ENCODE results near the gene RNF130.
"Not testable (repeated sequence)": the region's sequence is repeated elsewhere in the genome, so short reads cannot be mapped to it uniquely, and the experiment has no call there.

The RNF130 gene

GRCh38 chr5:179964015-179964414, 107.5 kb downstream of the RNF130 start:
- no peak for DNase-seq

GRCh38 chr5:179963375-179963774, 108.2 kb downstream of the RNF130 start:
- no peak for DNase-seq

DNA sequence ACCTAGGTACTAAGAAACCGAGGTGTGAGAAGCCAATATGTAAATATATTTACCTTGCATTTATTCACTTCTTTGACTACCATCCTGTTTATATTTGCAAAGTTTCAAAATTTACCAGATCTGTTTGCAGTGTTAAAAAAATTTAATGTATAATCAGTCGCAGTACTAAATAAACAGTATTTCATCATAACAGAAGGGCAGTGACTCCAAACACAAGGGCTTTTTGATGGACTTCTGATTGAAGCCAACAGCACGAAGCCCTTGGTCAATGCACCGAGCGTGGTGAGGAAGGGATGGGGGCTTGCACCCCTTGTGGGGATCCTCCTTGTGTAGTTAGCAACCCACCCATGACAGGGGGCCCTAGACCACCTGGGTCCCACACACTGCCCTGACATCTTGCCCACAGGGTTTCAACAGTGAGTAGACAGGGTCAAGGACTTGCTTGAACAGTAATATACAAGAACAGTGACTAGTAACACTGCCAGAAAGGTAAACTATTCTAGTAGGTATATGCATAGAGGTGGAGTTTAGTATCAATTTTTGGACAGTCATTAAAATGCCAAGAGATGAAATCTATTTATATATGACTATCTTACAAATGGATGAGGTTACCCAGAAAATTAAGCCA, 111.2 kb downstream of the RNF130 start:
- DNase-seq = no peak

GRCh38 chr5:179959641-179960040, 111.9 kb downstream of the RNF130 start:
- no peak for DNase-seq

DNA sequence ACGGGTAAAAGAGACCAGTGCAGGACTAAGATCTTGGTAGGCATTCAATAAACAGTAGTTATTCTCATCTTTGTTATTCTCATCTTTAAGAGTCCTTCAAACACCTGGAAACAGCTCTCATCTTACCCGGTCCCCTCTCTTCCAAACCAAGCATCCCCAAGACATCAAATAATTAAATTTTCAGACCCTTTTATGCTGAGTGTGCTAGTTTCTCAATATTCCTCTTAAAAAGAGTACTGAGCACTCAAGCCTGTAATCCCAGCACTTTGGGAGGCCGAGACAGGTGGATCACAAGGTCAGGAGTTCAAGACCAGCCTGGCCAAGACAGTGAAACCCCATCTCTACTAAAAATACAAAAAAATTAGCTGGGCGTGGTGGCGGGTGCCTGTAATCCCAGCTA, 112.4 kb downstream of the RNF130 start:
- DNase-seq = not testable (repeated sequence)

GRCh38 chr5:179955630-179956029, 115.9 kb downstream of the RNF130 start:
- DNase-seq = no peak

- no peak for DNase-seq
Measured at GRCh38 chr5:179955062-179955461, 116.5 kb downstream of the RNF130 start.

- no peak for DNase-seq
Measured at GRCh38 chr5:179954434-179954833, 117.1 kb downstream of the RNF130 start.

DNA sequence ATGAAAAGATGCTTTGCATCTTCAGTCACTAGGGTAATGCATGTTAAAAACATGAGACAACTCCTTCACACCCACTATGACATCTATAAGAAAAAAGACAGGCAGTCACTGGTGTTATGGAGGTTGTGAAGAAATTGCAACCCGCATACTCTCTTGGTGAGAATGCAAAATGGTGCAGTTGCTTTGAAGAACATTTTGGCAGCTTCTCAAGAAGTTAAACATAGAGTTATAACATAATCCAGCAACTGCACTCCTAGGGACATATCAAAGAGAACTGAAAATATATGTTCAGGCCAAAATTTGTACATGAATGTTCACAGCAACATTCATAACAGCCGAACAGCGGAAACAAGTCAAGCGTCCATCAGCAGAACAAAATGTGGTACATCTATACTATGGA, 117.6 kb downstream of the RNF130 start:
- no peak for DNase-seq

GRCh38 chr5:179936976-179937681, 134.4 kb downstream of the RNF130 start:
- no peak for DNase-seq

DNA sequence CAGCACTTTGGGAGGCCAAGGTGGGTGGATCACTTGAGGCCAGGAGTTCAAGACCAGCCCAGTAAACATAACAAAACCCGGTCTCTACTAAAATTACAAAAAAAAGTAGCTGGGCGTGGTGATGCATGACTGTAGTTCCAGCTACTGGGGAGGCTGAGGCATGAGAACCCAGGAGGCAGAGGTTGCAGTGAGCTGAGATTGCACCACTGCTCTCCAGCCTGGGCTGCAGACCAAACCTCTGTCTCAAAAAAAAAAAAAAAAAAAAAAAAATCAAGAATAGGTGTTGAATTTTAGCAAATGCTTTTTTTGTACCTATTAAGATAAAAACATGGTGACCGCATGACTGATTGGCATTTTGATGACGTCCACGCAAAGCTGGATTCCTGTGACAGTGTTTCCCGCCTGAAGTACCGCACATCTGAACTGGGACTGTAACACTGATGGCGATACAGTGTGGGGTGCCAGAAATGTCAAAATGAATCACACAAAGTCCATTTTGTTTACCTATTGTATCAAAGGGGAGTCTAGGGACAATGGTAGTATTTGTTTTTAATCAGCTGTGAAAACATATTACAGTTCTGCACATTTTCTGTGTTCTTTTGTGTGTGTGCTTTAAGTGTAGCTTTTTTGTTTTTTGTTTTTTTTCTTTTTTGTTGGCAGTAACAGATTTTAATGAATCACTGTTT, 140.6 kb downstream of the RNF130 start:
- DNase-seq = no peak

DNA sequence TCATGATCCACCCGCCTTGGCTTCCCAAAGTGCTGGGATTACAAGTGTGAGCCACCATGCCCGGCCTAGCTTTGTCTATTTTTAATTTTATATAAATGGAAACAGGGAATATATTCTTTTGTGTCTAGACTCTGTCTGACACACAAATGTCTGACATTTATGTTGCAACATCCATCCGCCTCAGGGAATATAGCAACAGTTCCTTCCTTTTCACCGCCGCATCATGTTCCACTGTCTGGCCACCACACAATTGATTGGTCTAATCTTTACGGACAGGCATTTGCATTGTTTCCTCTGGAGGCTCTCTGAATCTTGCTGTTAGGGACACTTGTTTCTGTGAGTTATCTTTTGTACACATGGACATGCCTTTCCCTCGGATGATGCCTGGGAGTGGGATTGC, 143.7 kb downstream of the RNF130 start:
- no peak for DNase-seq

DNA sequence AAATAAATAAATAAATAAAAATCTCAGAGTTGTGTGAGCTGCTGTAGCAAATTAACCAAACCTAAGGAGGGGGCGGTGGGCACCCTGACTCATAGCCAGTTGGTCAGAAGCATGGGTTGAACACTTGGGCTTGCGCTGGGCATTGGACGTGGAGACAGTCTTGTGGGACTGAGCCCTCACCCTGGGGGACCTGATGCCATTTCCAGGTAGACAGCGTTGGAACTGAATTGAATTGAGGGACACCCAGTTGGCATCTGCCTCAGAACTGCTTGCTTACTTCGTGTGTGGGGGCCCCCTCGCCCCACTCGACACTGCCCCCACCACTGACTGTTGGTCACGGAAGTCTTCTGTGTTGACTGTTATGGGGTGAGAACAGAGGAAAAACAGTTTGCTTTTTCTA, 144.9 kb downstream of the RNF130 start:
- no peak for DNase-seq

GRCh38 chr5:179923436-179923835, 148.1 kb downstream of the RNF130 start:
- DNase-seq = no peak

DNA sequence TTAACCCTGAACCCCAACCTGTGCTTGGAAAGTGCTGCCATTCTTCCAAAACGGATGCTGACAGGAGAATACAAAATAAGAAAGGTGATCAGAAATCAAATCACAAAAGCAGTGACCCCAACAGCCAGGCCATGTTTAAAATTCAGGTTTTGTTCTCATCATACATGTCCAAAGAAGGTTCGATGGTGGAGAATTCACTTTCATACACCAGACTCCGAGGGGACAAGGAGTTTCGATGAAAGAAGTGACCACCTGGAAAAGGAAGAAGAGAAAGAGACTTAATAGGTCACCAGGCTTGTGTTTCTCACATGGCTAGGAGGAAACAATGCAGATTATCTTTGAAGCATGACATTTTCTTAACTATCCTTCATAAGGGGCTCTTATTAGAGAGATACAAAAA, 151.4 kb downstream of the RNF130 start:
- DNase-seq = no peak

GRCh38 chr5:179919487-179920060, 152.0 kb downstream of the RNF130 start:
- DNase-seq = no peak

- no peak for DNase-seq
Measured at GRCh38 chr5:179918742-179919486, 152.6 kb downstream of the RNF130 start.

GRCh38 chr5:179916523-179916922, 155.0 kb downstream of the RNF130 start:
- no peak for DNase-seq

GRCh38 chr5:179915406-179915935, 156.1 kb downstream of the RNF130 start:
- DNase-seq = no peak

- DNase-seq = no peak
Measured at GRCh38 chr5:179914032-179914755, 157.4 kb downstream of the RNF130 start.

GRCh38 chr5:179913461-179913860, 158.1 kb downstream of the RNF130 start:
- no peak for DNase-seq

DNA sequence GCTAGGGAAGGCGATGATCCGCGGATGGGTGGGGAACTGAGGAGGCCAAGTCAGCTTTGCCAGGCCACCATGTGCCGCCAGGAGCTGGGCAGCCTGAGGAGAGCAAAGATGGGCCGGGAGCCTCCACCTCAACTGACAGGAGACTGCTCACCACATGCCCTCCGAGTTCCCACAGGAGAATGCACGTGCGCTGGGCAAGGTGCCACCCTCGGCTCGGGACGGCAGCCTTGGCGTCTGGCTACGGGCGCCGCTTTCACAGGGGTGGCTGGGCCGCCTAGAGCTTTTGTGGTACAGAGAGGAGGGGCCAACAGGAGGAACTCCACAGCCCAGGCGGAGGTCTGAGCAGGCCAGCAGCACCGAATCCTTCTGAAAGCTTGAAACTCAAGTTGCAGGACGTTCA, 158.6 kb downstream of the RNF130 start:
- no peak for DNase-seq

All from stimulated activated naive CD4-positive, alpha-beta T cell treated with Interleukin-2 at 50 U/mL for 16 hours (primary cell).